Ovary (tissue), 9 donors: ENCODE data around the gene LRRTM1. TPM values are rescaled to one million over a fixed set of nuclear protein-coding genes. Genes with fewer than 3 reads are reported as not detected.

Experiments
- DNase-seq, 5 donors: peaks; one replicate each; pipeline ENCODE4 v3.0.0-alpha.2; 2019 to 2020
- H3K27ac ChIP-seq, 2 donors: fragments of 200-600 bp; one replicate each; pipeline versions ENCODE4 v1.5.1 to v1.8.0; 2019 to 2022
- H3K27me3 ChIP-seq: fragments of 200-600 bp; one replicate; pipeline ENCODE4 v1.8.0; 2022
- H3K36me3 ChIP-seq: fragments of 200-600 bp; sonication (generic); one replicate; pipeline ENCODE4 v1.5.1; 2019
- H3K4me1 ChIP-seq: one replicate; pipeline ENCODE4 v1.8.1; 2013; ENCODE audit warnings: mild to moderate bottlenecking, moderate library complexity; ENCODE audit not compliant: insufficient read depth
- H3K4me3 ChIP-seq: fragments of 200-600 bp; sonication (generic); one replicate; pipeline ENCODE4 v1.5.1; 2017
- H3K9me3 ChIP-seq, 2 donors: fragments of 200-600 bp in 1 of 2; sonication (generic) in 1 of 2; one replicate each; pipeline versions ENCODE4 v1.5.1 to v1.8.1; 2013 to 2019; ENCODE audit warnings: mild to moderate bottlenecking in 1 of 2, moderate library complexity in 1 of 2
- EP300 ChIP-seq: sonication (generic); formaldehyde crosslinking; IDR thresholded peaks from one replicate; pipeline ENCODE4 v1.6.1; 2017; ENCODE audit warnings: antibody characterized with exemption
- POLR2A ChIP-seq: fragments of 450-650 bp; IDR thresholded peaks from one replicate; pipeline ENCODE4 v1.6.1; 2017; ENCODE audit warnings: antibody characterized with exemption, mild to moderate bottlenecking, moderate library complexity
- WGBS, 3 donors: extraction: QIAGEN DNeasy Blood & Tissue Kit in 1 of 3; methylation state at CpG; one replicate each; pipeline versions ENCODE4 v1.1.5 to v1.1.7; 2013 to 2017; 5-methylcytosine and 5-hydroxymethylcytosine counted together
- intact Hi-C, 4 donors: fragments of 100-400 bp; cut with DNase I; formaldehyde crosslinking; loops; one replicate each; pipeline versions ENCODE4 v1.11.0 to v1.15.1; 2022 to 2023
- polyA plus RNA-seq, 2 donors: library from polyadenylated mRNA; stranded (reverse); fragments of 200-250 nt in 1 of 2; fragments of 350-450 nt in 1 of 2; fragmentation: Illumina TruSeq in 1 of 2; extraction: RNeasy Lipid Tissue Mini Kit (QIAGEN cat#74804) in 1 of 2; gene quantifications; one replicate each; pipeline ENCODE4 v1.2.3, GENCODE V29; 2013 to 2014
- total RNA-seq, 7 donors: library from RNA; depleted of rRNA in 2 of 7; stranded (reverse); fragments of >200 nt in 2 of 7; fragmentation: NEBNext Ultra II Directional in 3 of 7; extraction: Animal tissue kit (Norgen Biotek cat#: 25700) in 3 of 7; gene quantifications; one replicate each; pipeline versions ENCODE4 v1.1.0 to v1.2.4, GENCODE V29; 2016 to 2023
- TF ChIP-seq, protein P1 (sequence below), 3 donors: fragments of 450-650 bp in 2 of 3; fragments of 200-600 bp in 1 of 3; IDR thresholded peaks; one replicate each; pipeline versions ENCODE4 v1.5.1 to v1.8.0; 2016 to 2022; ENCODE audit warnings: antibody characterized with exemption in 3 of 3, mild to moderate bottlenecking in 1 of 3
- donor health status: DM: no; HTN: no; CAD: no; lungs with moderate emphysema.
- donor health status: DM: no; HTN: no; CAD: no.
- donor health status: Bipolar disorder and iron deficiency.
- donor health status: DM: yes; HTN: yes; CAD: no.
- donor health status: DM: no; HTN: no; CAD: no.
- donor health status: DM: yes; HTN: yes; CAD: no.

The LRRTM1 gene
- total and polyA plus RNA-seq, 9 donors: 0.25 to 0.66 (median 0.46) TPM; not detected in 2

DNA sequence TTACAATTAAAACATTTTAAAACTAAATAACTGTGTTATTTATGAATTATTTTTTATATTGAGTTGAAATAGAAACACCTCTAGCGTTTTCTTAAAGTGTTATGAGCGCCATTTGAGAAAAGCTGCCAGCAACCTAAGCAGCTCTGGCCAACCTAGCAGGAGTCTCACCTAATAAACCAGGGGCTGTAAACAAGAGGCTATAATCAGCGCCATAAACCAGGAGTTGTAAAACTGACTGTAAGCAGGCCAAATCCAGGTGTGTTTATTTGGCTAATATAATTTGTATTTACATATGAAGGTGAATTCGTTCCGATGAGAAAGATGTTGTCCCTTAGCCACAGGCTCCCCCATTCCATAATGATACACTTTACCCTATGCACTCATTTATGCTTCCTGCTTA is 34.7 kb downstream of the LRRTM1 start:
- TF ChIP-seq POLR2A (no peak), EP300 (no peak)
- TF ChIP-seq, protein P1, sequence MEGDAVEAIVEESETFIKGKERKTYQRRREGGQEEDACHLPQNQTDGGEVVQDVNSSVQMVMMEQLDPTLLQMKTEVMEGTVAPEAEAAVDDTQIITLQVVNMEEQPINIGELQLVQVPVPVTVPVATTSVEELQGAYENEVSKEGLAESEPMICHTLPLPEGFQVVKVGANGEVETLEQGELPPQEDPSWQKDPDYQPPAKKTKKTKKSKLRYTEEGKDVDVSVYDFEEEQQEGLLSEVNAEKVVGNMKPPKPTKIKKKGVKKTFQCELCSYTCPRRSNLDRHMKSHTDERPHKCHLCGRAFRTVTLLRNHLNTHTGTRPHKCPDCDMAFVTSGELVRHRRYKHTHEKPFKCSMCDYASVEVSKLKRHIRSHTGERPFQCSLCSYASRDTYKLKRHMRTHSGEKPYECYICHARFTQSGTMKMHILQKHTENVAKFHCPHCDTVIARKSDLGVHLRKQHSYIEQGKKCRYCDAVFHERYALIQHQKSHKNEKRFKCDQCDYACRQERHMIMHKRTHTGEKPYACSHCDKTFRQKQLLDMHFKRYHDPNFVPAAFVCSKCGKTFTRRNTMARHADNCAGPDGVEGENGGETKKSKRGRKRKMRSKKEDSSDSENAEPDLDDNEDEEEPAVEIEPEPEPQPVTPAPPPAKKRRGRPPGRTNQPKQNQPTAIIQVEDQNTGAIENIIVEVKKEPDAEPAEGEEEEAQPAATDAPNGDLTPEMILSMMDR (IDR thresholded peaks at IDR 0.05): no peak
- WGBS, 3 donors: 71 to 76% (median 72%) methylated on average over 5 of the region's 5 CpGs
- no peaks in the 10 kb centered on the region for H3K27me3 ChIP-seq
- H3K36me3 ChIP-seq: no peaks in the 10 kb centered on the region
- H3K9me3 ChIP-seq: no peaks in the 10 kb centered on the region
- no peak overlapping the region for H3K27ac ChIP-seq
- no peak overlapping the region for H3K4me3 ChIP-seq
- intact Hi-C loops: no loop called here
- DNase-seq: no peak
- no peaks in the 10 kb centered on the region for H3K4me1 ChIP-seq

DNA sequence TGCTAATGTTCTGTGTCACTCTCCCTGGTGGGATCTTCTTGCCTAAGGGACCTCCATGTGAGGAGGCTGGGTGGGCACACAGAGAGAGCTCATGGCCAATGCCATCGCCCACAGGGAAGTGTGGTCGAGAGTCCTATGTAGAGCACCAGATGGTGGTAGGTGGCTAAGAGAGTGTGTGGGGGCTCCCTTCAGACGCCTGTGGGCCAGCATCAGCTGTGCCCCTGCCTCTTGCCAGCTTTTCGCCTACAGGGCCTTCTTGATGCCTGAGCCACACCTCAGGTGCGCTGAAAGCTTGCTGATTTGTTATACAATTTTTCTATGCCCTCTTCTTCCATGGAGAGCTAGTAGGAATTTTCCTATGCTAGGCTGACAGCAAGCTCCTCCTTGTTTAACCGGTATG is 38.3 kb downstream of the LRRTM1 start:
- Histone ChIP-seq H3K27ac (no peak overlapping the region), H3K27me3 (no peaks in the 10 kb centered on the region), H3K36me3 (no peaks in the 10 kb centered on the region), H3K9me3 (no peaks in the 10 kb centered on the region), H3K4me3 (no peak overlapping the region), H3K4me1 (no peaks in the 10 kb centered on the region)
- 73 to 82% (median 79%) methylated on average over 6 of the region's 6 CpGs for WGBS, 3 donors
- TF ChIP-seq POLR2A (no peak), EP300 (no peak)
- TF ChIP-seq, protein P1 (IDR thresholded peaks at IDR 0.05): no peak
- DNase-seq: no peak
- intact Hi-C loops: no loop called here

DNA sequence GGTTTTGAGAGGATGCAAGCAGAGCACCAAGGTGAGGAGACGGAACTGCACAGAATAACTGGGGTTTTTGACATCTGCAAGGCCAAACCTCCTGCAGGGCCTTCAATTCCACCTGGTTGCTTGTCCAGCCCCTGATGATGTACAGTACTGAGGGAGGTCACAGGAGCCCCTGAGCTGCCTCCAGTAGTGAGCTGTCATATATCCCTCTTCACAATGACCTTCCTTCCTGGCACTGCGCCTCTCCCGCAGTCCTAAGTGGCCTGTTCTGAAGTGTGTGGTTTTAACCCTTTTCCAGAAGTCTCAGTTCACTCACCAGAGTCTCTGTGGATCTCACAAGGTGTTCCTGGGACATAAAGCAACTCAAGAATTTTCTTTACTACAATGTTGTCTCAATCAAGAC is 45.3 kb downstream of the LRRTM1 start:
- intact Hi-C loops: no loop called here
- H3K27ac ChIP-seq: no peak overlapping the region
- DNase-seq: no peak
- H3K27me3 ChIP-seq: no peaks in the 10 kb centered on the region
- TF ChIP-seq, protein P1 (IDR thresholded peaks at IDR 0.05): no peak
- no peak for TF ChIP-seq POLR2A
- no peak for TF ChIP-seq EP300
- no peaks in the 10 kb centered on the region for H3K36me3 ChIP-seq
- no peaks in the 10 kb centered on the region for H3K4me1 ChIP-seq
- H3K4me3 ChIP-seq: no peak overlapping the region
- H3K9me3 ChIP-seq: no peaks in the 10 kb centered on the region
- 69 to 75% (median 75%) methylated on average over 3 of the region's 3 CpGs for WGBS, 3 donors

DNA sequence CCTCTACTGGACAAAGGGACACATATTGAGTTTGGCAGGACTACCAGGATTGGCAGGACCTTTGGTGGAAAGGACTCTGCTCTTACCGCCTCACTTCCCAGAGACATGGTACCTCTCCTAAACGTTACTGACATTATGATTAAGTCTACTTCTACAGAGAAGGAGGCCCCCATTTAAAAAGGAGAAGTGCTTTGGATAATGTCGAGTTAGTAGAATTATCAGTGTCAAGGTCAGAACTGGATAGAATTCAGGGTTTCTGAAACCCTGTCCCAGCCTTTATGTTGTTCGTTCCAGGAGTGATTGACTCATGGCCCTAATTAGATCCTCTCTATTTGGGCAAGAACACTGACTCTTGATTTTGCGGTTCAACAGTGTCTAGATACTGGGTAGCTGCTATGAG is 45.8 kb downstream of the LRRTM1 start:
- Histone ChIP-seq H3K9me3 (no peaks in the 10 kb centered on the region), H3K4me3 (no peak overlapping the region), H3K27me3 (no peaks in the 10 kb centered on the region), H3K4me1 (no peaks in the 10 kb centered on the region), H3K27ac (no peak overlapping the region), H3K36me3 (no peaks in the 10 kb centered on the region)
- no peak for DNase-seq
- TF ChIP-seq EP300: no peak
- TF ChIP-seq, protein P1 (IDR thresholded peaks at IDR 0.05): no peak
- TF ChIP-seq POLR2A: no peak
- WGBS, 3 donors: 71 to 75% (median 73%) methylated on average over 5 of the region's 5 CpGs
- intact Hi-C loops: no loop called here

DNA sequence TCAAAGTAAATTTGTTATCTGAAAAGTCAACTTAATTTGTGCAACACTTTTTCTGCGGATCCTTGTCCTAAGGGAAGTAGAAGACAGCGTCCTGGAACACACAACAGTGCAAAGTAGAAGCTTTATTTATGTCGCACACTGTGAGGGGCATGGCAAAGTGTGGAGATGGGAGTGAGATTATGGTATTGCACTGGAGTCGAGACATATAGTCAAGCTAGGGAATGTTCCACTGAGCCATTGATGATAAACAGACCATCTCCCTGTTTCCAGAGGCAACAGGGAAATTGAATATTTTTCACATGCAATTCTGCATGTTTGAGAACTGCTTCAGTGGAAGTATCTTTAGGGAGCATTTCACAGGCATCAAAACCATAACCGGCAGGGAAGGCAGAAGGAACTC is 46.2 kb downstream of the LRRTM1 start:
- WGBS, 3 donors: 53 to 63% (median 56%) methylated on average over 5 of the region's 5 CpGs

More for the DNA sequence above, 46.2 kb downstream of the LRRTM1 start:
- Histone ChIP-seq H3K27me3 (no peaks in the 10 kb centered on the region), H3K4me3 (no peak overlapping the region), H3K9me3 (no peaks in the 10 kb centered on the region), H3K27ac (no peak overlapping the region), H3K4me1 (no peaks in the 10 kb centered on the region), H3K36me3 (no peaks in the 10 kb centered on the region)
- intact Hi-C loops: no loop called here
- TF ChIP-seq EP300 (no peak), POLR2A (no peak)
- TF ChIP-seq, protein P1 (IDR thresholded peaks at IDR 0.05): no peak
- no peak for DNase-seq
